LNCaP clone FGC (cell line): ENCODE data around the gene NSMF.

ENCODE experiments used
- DNase-seq: peaks from one replicate; pipeline ENCODE4 v3.0.0-alpha.2; 2011; ENCODE audit warnings: low read depth
- H3K4me3 ChIP-seq: 2 replicates; pipeline ENCODE4 v1.5.1; 2011; ENCODE audit warnings: mild to moderate bottlenecking, low read depth, low read length, control low read depth
- TF ChIP-seq, protein P1 (sequence below): IDR thresholded peaks from 2 replicates; pipeline ENCODE4 v1.5.1; 2012; ENCODE audit warnings: mild to moderate bottlenecking; ENCODE audit not compliant: control insufficient read depth, insufficient read depth; ENCODE audit errors: extremely low read depth

Gene NSMF

DNA sequence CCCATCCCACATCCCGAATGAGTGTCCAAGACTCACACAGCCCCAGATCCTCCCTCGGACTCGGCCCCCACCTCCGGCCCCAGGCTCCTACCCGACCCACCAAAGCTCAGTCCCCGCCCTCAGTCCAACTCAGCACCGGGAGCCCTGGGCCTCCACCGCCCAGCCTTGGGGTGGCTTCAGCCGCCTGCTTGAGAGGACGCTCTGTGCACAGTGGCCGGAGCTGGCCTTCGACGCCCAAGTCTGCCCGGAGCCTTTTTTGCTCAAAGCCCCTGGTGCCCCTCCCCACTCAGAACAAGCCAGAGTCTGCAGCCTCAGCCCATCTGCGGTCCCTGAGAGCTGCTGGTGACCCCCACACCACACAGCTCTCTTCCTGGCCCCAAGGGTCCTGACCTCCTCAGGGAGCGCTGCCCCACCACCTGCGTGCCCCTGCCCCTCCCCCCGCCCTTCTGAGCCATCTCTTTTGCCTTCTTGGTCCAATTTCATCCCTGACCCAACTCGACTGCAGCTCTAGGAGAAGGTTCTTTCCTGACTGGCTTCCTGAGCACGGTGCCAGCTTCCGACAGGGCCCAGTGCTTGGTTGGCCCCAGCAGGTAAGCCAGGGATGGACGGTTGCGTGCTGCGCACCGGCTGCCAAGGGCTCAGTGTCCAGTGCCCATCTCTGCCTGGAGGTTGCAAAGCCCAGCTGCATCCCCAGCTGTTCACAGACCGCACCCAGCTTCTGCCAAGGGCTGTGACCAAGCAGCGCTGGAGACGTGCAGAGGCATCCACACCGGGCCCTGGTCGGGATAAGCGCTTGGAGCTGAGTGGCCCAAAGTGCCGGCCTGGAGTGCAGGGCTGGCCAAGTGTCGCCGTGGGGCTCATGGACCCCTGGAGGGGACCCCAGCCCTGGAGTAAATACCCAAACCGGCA lies 27.7 kb upstream of the NSMF start:
- TF ChIP-seq, protein P1, sequence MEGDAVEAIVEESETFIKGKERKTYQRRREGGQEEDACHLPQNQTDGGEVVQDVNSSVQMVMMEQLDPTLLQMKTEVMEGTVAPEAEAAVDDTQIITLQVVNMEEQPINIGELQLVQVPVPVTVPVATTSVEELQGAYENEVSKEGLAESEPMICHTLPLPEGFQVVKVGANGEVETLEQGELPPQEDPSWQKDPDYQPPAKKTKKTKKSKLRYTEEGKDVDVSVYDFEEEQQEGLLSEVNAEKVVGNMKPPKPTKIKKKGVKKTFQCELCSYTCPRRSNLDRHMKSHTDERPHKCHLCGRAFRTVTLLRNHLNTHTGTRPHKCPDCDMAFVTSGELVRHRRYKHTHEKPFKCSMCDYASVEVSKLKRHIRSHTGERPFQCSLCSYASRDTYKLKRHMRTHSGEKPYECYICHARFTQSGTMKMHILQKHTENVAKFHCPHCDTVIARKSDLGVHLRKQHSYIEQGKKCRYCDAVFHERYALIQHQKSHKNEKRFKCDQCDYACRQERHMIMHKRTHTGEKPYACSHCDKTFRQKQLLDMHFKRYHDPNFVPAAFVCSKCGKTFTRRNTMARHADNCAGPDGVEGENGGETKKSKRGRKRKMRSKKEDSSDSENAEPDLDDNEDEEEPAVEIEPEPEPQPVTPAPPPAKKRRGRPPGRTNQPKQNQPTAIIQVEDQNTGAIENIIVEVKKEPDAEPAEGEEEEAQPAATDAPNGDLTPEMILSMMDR, result no peak
- no peak for DNase-seq
- H3K4me3 ChIP-seq, result peak overlapping the region; percentile 35

DNA sequence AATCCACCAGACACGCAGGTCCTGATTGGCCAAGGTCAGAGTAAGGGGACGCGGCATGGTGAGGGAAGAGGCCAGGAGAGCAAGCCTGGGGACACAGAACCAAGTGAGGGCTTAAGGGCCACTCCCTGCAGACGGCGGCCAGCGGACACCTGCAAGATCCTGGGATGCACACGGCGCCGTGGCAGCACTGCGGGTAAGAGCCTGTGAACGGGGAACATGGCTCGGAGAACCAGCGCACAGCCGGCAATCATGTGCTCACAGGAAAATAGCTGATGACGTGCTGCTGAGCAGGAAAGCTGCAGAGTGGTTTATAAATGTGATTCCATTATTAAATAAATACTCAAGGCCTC lies 27.0 kb upstream of the NSMF start:
- TF ChIP-seq, protein P1, result no peak
- H3K4me3 ChIP-seq, result no peak overlapping the region
- no peak for DNase-seq

DNA sequence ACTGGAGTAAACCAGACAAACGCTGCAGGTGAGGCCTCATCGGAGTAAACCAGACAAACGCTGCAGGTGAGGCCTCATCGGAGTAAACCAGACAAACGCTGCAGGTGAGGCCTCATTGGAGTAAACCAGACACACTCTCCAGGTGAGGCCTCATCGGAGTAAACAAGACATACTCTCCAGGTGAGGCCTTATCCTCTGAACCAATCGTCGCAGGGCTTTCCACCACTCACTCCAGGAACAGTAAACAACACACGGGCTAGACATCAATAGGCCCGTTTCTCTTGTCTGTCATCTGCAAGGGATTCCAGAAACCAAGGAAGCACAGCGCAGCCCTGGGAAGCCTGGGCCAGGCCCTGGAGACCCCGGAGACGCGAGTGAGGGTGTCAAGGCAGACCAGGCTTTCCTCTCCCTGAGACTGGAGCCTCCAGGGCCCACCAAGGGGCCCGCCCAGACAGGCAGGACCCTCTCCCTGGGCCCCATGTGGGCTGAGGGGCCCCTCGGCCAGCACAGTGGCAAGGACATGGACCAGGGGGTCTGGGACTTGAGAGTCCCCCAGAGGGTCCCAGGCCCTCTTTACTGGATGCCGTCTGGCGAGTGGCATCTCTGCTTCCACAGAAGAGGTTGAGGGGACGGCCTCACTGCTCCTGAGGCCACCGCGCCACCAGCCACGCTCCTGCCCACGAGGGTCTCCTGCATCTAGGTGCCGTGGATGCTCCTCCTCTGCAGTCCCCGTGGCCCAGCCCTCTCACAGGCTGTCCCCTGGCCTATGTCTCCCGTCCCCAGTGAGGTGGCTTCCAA lies 26.4 kb upstream of the NSMF start:
- H3K4me3 ChIP-seq, result no peak overlapping the region
- TF ChIP-seq, protein P1, result no peak
- DNase-seq, result peak; percentile 93

DNA sequence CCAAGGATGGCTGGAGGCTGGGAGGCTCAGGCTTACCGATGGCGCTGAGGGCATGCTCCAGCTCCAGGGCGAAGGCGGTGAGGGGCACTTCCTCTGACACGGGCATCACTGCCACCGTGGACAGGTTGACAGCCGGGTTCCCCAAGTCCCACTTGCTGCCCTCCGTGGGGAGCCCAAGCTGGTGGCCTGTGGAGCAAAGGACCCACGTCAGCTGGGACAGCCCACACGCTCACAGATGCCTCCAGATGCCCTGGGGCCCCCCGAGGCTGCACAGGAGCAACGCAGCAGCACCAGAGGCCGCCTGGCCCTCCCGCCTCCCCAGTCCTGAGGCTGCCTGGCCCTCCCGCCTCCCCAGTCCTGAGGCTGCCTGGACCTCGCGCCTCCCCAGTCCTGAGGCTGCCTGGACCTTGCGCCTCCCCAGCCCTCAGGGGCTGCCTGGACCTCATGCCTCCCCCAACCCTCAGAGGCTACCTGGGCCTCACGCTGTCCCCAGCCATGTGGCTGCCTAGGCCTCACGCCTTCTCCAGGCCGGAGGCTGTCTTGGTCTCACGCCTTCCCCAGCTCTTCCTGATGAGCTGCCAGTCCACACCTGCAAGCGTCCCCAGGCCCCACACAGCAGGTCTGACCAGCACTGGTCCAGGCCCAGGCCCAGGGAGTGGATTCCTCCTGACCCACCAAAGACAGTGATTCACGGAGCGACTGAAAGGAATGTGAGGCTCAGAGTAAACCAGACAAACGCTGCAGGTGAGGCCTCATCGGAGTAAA lies 25.6 kb upstream of the NSMF start:
- no peak for DNase-seq
- TF ChIP-seq, protein P1, result no peak
- no peak overlapping the region for H3K4me3 ChIP-seq

DNA sequence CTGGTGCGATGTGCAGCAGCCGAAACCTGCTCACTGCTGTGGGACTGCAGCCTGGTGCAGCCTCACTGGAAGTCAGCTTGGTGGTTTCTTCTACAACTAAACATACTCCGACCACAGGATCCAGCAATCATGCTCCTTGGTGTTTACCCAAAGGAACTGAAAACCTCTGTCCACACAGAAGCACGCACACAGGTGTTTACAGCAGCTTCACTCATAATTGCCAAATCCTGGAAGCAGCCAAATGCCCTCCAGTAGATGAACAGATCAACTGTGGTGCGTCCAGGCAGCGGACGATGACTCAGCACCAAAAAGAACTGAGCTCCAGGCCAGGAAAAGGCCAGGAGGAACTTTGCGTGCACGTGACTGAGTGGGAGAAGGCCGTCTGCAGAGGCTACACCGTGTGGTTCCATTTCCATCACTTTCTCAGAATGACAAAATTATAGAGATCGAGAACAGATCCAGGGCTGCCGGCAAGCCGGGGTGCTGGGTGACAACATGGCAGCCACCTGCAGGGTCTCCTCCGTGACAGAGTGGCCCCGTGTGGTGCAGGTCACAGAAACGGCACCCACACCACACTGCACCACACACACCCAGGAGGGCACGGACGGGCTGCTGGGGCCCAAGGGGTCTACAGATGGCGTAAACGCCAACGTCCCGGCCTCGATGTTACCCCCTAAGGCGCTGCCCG lies 23.1 kb upstream of the NSMF start:
- peak; percentile 97 for DNase-seq
- TF ChIP-seq, protein P1, result no peak
- H3K4me3 ChIP-seq, result no peak overlapping the region

DNA sequence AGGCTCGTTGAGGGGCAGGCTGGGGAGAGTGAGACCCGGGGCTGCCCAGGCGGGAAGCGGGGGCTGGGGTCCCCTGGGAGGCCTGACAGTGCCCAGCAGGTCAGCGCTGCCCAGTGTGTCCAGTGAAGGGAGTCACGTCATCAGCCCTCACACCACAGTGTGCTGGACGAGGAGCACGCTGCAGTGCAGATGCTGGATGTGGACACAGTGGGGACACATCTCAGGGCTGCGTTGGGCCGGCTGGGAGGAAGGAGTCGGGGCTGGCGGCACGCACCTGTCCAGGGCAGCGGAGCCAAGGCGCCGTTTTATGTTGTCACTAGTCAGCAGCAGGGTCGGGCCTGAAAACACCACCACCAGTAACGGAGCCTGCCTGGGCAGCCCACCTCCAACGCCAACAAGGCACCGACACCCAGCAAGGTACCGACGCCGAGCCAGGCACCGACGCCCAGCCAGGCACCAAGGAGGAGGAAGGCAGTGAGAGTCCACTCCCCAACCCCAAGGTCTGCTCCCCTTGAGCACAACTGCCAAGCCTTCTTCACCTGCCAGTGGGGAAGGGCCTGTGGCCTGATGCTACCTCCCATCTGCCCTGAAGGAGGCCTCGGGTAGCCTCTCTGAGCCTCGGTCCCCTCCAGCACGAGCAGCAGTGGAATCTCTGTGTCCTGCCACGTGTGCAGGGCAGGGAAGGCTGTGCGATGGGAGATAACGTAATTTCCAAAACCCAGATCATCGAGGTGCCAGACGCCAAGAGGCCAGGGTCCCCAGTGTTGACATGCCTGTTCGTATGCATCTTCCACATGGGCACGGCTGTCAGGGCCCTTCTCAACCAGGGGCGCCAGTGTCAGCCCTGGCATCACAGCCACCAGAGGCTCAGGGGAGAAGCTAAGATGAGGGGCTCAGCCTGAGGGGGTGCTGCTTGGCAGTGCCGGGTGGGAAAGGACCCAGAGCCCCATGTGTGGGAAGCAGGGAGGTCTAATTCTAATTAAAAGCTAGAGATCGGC lies 21.9 kb upstream of the NSMF start:
- H3K4me3 ChIP-seq, result no peak overlapping the region
- no peak for DNase-seq
- TF ChIP-seq, protein P1, result no peak
